A549 (cell line): ENCODE results near the gene HSPBP1. TPM values are rescaled to one million over a fixed set of nuclear protein-coding genes. Genes with fewer than 3 reads are reported as not detected.

Source experiments
- ATAC-seq, 2 experiments: fragments of 200-7000 bp in 1 of 2; fragments of >200 bp in 1 of 2; cut with Nextera tagmentation in 1 of 2; cut with Tn5 transposase in 1 of 2; 3 replicates each; pipeline versions ENCODE4 v1.8.0 to v1.9.1; 2018 to 2020; ENCODE audit warnings: mild to moderate bottlenecking in 1 of 2, moderate library complexity in 1 of 2
- CTCF ChIA-PET: fragments of 300-600 bp; sonication (Branson Sonifier 250); formaldehyde crosslinking; extraction: SDS; loops from one replicate; lab custom pipeline; 2021; ENCODE audit warnings: antibody characterized with exemption, inconsistent platforms; lab: Yijun Ruan, JAX
- POLR2A ChIA-PET: fragments of 350-600 bp; formaldehyde crosslinking; extraction: SDS; loops from one replicate; lab custom pipeline; 2021; ENCODE audit warnings: antibody characterized with exemption, inconsistent platforms; lab: Yijun Ruan, JAX
- DNase-seq, 2 experiments: peaks; one replicate each; pipeline versions ENCODE4 v3.0.0 to v3.0.0-alpha.2; 2011 to 2016; ENCODE audit warnings: low read depth in 1 of 2, low spot score in 1 of 2
- FAIRE-seq: peaks from 2 replicates; lab custom pipeline; 2011; peaks lifted over from hg19 to GRCh38; lab: Jason Lieb, UNC
- H3K27ac ChIP-seq, 2 experiments: fragments of >200 bp; sonication (Bioruptor Twin); formaldehyde crosslinking; 3 replicates each; pipeline ENCODE4 v1.5.1; 2016 to 2017
- H3K4me1 ChIP-seq: fragments of >200 bp; sonication (Bioruptor Twin); formaldehyde crosslinking; 3 replicates; pipeline ENCODE4 v1.6.1; 2016
- H3K4me2 ChIP-seq: fragments of >200 bp; sonication (Bioruptor Twin); formaldehyde crosslinking; 3 replicates; pipeline ENCODE4 v1.6.1; 2016
- H3K4me3 ChIP-seq: fragments of >200 bp; sonication (Bioruptor Twin); formaldehyde crosslinking; 3 replicates; pipeline ENCODE4 v1.5.1; 2016
- H3K9me3 ChIP-seq: fragments of >200 bp; sonication (Bioruptor Twin); formaldehyde crosslinking; 3 replicates; pipeline ENCODE4 v1.6.1; 2016
- CBX8 ChIP-seq: fragments of 200-600 bp; sonication (generic); IDR thresholded peaks from 2 replicates; pipeline ENCODE4 v1.6.1; 2016
- CEBPB ChIP-seq, 2 experiments: fragments of >200 bp in 1 of 2; sonication (Bioruptor Twin) in 1 of 2; formaldehyde crosslinking in 1 of 2; IDR thresholded peaks; 2 replicates each; pipeline ENCODE4 v1.6.1; 2012 to 2016
- ELK1 ChIP-seq: fragments of 150-350 bp; IDR thresholded peaks from 2 replicates; pipeline ENCODE4 v1.6.1; 2014; ENCODE audit warnings: low read depth, mild to moderate bottlenecking, low read length
- ESRRA ChIP-seq: fragments of 150-350 bp; IDR thresholded peaks from 2 replicates; pipeline ENCODE4 v1.6.1; 2014; ENCODE audit warnings: mild to moderate bottlenecking, low read length, borderline replicate concordance
- FOSL2 ChIP-seq, 2 experiments: fragments of 450-650 bp in 1 of 2; fragments of >200 bp in 1 of 2; sonication (Bioruptor Twin) in 1 of 2; formaldehyde crosslinking; IDR thresholded peaks; 2 replicates each; pipeline versions ENCODE4 v1.5.0 to v1.6.1; 2016 to 2020; ENCODE audit warnings: mild to moderate bottlenecking in 1 of 2, moderate library complexity in 1 of 2
- GATA3 ChIP-seq: IDR thresholded peaks from 2 replicates; pipeline ENCODE4 v1.6.1; 2012; ENCODE audit warnings: borderline replicate concordance
- HES2 ChIP-seq: fragments of >200 bp; sonication (Bioruptor Twin); formaldehyde crosslinking; IDR thresholded peaks from 2 replicates; pipeline ENCODE4 v1.6.1; 2016
- HMGXB4 ChIP-seq: fragments of 250-450 bp; sonication (Bioruptor Pico); IDR thresholded peaks from 2 replicates; pipeline ENCODE4 v1.5.0; 2021; ENCODE audit warnings: mild to moderate bottlenecking, moderate library complexity, borderline replicate concordance
- HOXA7 ChIP-seq: fragments of 250-450 bp; sonication (Bioruptor Pico); IDR thresholded peaks from 2 replicates; pipeline ENCODE4 v1.5.0; 2020; ENCODE audit warnings: mild to moderate bottlenecking, moderate library complexity
- HOXB13 ChIP-seq: fragments of 250-450 bp; sonication (Bioruptor Pico); IDR thresholded peaks from 2 replicates; pipeline ENCODE4 v1.5.0; 2020; ENCODE audit warnings: low read depth, mild to moderate bottlenecking, moderate library complexity
- JUN ChIP-seq, 2 experiments: fragments of >200 bp; sonication (Bioruptor Twin); formaldehyde crosslinking; IDR thresholded peaks; 2 replicates in 1 of 2; 3 replicates in 1 of 2; pipeline ENCODE4 v1.6.1; 2016 to 2017
- KDM1A ChIP-seq: fragments of 200-600 bp; sonication (generic); IDR thresholded peaks from 2 replicates; pipeline ENCODE4 v1.6.1; 2016; ENCODE audit warnings: low read depth, mild to moderate bottlenecking
- KDM5A ChIP-seq: fragments of 200-600 bp; sonication (generic); IDR thresholded peaks from 2 replicates; pipeline ENCODE4 v1.6.1; 2016; ENCODE audit warnings: antibody characterized with exemption, mild to moderate bottlenecking
- MAFK ChIP-seq: fragments of 450-650 bp; IDR thresholded peaks from 2 replicates; pipeline ENCODE4 v1.6.1; 2014; ENCODE audit not compliant: partially characterized antibody
- MAX ChIP-seq: IDR thresholded peaks from 2 replicates; pipeline ENCODE4 v1.6.1; 2012
- NPAS2 ChIP-seq: fragments of 250-450 bp; sonication (Bioruptor Pico); IDR thresholded peaks from 2 replicates; pipeline ENCODE4 v1.8.0; 2022; ENCODE audit warnings: mild to moderate bottlenecking, moderate library complexity, borderline replicate concordance
- PHF8 ChIP-seq: fragments of 200-600 bp; sonication (generic); IDR thresholded peaks from 2 replicates; pipeline ENCODE4 v1.6.1; 2016; ENCODE audit warnings: low read depth, mild to moderate bottlenecking, antibody characterized with exemption, moderate library complexity, borderline replicate concordance
- RAD21 ChIP-seq, 2 experiments: fragments of >200 bp in 1 of 2; sonication (Bioruptor Twin) in 1 of 2; formaldehyde crosslinking in 1 of 2; IDR thresholded peaks in 1 of 2; conservative IDR thresholded peaks in 1 of 2; 2 replicates in 1 of 2; 3 replicates in 1 of 2; pipeline ENCODE4 v1.6.1; 2012 to 2018; ENCODE audit warnings: inconsistent platforms in 1 of 2
- RFX5 ChIP-seq: fragments of 450-650 bp; IDR thresholded peaks from 2 replicates; pipeline ENCODE4 v1.7.1; 2014; ENCODE audit warnings: antibody characterized with exemption, mild to moderate bottlenecking, moderate library complexity
- RNF2 ChIP-seq: fragments of 200-600 bp; sonication (generic); IDR thresholded peaks from 2 replicates; pipeline ENCODE4 v1.6.1; 2016; ENCODE audit warnings: low read depth, mild to moderate bottlenecking, antibody characterized with exemption, moderate library complexity, borderline replicate concordance
- ZFP36 ChIP-seq: fragments of 450-650 bp; IDR thresholded peaks from 2 replicates; pipeline ENCODE4 v1.6.1; 2014; ENCODE audit warnings: borderline replicate concordance; ENCODE audit not compliant: partially characterized antibody
- WGBS: methylation state at CpG from one replicate; pipeline ENCODE4 v1.1.6; 2017; ENCODE audit errors: missing lambda C conversion rate; 5-methylcytosine and 5-hydroxymethylcytosine counted together
- polyA plus RNA-seq, 4 experiments: library from polyadenylated mRNA; depleted of rRNA in 3 of 4; stranded (reverse); fragments of >200 nt; fragmentation: RNase III in 1 of 4; extraction: RNeasy Plus Mini Kit Qiagen cat#74134 plus additional on column Dnase treatment in 1 of 4; gene quantifications; 2 replicates in 3 of 4; 3 replicates in 1 of 4; pipeline ENCODE4 v1.2.3, GENCODE V29; 2011 to 2017
- TF ChIP-seq, protein P1 (sequence below): fragments of 450-650 bp; IDR thresholded peaks from 2 replicates; pipeline ENCODE4 v1.6.1; 2014; ENCODE audit warnings: antibody characterized with exemption

HSPBP1 gene
- polyA plus RNA-seq, 2 of the 4 experiments (the other 2 are of a cell fraction): 52.1 to 121 TPM

DNA sequence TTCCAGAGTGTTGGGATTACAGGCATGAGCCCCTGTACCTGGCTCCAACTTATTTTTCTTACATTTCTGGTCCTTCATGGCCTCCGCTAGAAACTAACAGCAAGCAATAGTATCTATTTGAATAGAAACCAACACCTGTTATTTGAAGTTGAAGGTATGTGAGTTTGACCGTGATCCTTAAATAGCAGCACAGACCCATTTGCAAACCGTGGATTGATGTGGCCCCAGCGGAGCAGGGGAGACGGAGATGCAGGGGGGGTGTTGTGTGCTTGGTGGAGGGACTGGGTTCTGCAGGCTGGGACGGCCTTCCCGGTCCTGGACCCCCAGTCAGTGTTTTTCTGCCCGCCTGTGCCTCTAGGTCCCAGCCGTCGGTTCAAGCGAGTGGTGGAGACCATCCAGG, 28.4 kb upstream of the HSPBP1 start:
- ATAC-seq (no peak), DNase-seq (no peak), FAIRE-seq (no peak)
- no peak overlapping the region for H3K27ac ChIP-seq
- WGBS: 84% methylated on average over 11 of the region's 11 CpGs
- no peak overlapping the region for H3K4me2 ChIP-seq
- ChIA-PET CTCF (interaction anchor here (0.9 to 1.3 kb wide), 2 partner anchors 16 to 31 kb away, joined by 3 read pairs; partner anchors contain the start of gene KMT5C), POLR2A (interaction anchor here (0.6 kb wide), 1 partner anchor 239 kb away, joined by 3 read pairs; no protein-coding TSS in a partner anchor)
- TF ChIP-seq JUN (IDR thresholded peaks at IDR 0.05) (no peak), RAD21 (conservative IDR thresholded peaks at IDR 0.05 in 1 of 2, IDR thresholded peaks at IDR 0.05 in 1 of 2) (no peak), ESRRA (no peak), RFX5 (no peak)
- no peaks in the 10 kb centered on the region for H3K4me1 ChIP-seq
- no peaks in the 10 kb centered on the region for H3K9me3 ChIP-seq
- H3K4me3 ChIP-seq: no peak overlapping the region

GRCh38 chr19:55306712-55307111, 26.8 kb upstream of the HSPBP1 start:
- WGBS: 88% methylated on average over 3 of the region's 3 CpGs
- no peaks in the 10 kb centered on the region for H3K9me3 ChIP-seq
- ChIA-PET CTCF (interaction anchor here (0.8 to 10.1 kb wide), 10 partner anchors 13 to 197 kb away, joined by 3 to 306 read pairs (median 4); partner anchors contain the start of genes KMT5C, TMEM150B and TMEM238), POLR2A (interaction anchor here (1.5 kb wide), 1 partner anchor 33 kb away, joined by 6 read pairs; the partner anchor contains the start of gene KMT5C)
- FAIRE-seq: no peak
- no peak overlapping the region for H3K27ac ChIP-seq
- TF ChIP-seq HOXB13 (CRISPR knock-in tag) (no peak), MAX (no peak), JUN (IDR thresholded peaks at IDR 0.05) (no peak), MAFK (no peak), GATA3 (no peak), RNF2 (no peak), HES2 (no peak), CBX8 (no peak), KDM5A (no peak), RFX5 (no peak), CEBPB (IDR thresholded peaks at IDR 0.05) (no peak), NPAS2 (no peak), FOSL2 (IDR thresholded peaks at IDR 0.05) (no peak), FOSL2 (CRISPR knock-in tag; IDR thresholded peaks at IDR 0.05) (no peak), PHF8 (no peak), ZFP36 (no peak), ELK1 (no peak), HOXA7 (CRISPR knock-in tag) (no peak), KDM1A (no peak), HMGXB4 (CRISPR knock-in tag) (no peak)
- TF ChIP-seq, protein P1, sequence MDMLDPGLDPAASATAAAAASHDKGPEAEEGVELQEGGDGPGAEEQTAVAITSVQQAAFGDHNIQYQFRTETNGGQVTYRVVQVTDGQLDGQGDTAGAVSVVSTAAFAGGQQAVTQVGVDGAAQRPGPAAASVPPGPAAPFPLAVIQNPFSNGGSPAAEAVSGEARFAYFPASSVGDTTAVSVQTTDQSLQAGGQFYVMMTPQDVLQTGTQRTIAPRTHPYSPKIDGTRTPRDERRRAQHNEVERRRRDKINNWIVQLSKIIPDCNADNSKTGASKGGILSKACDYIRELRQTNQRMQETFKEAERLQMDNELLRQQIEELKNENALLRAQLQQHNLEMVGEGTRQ: no peak
- no peak for ATAC-seq
- H3K4me3 ChIP-seq: no peak overlapping the region
- H3K4me2 ChIP-seq: no peak overlapping the region
- no peak for DNase-seq
- peaks cover 3% of the 10 kb centered on the region; the same call in 1 of the 3 replicates for H3K4me1 ChIP-seq
